GM19328 (cell line): ENCODE results near the gene POU2F2.

ENCODE experiments used
- ATAC-seq: cut with Tn5 transposase; IDR thresholded peaks from one replicate; pipeline ENCODE4 v1.9.1; 2021; ENCODE audit warnings: mild to moderate bottlenecking, moderate library complexity; ENCODE audit not compliant: unreplicated experiment

The POU2F2 gene

GRCh38 chr19:42132030-42132628, at the start of gene POU2F2:
Gene POU2F2, minus strand, starts transcription at chr19:42132446. Its CDS starts 35 bp downstream, at chr19:42132411.
- no peak for ATAC-seq

GRCh38 chr19:42178791-42179674, 46.8 kb upstream of the POU2F2 start:
- ATAC-seq = no peak

- ATAC-seq = no peak
Measured at GRCh38 chr19:42177686-42178019, 45.4 kb upstream of the POU2F2 start.

- ATAC-seq = no peak
Measured at GRCh38 chr19:42176990-42177685, 44.9 kb upstream of the POU2F2 start.

- no peak for ATAC-seq
Measured at GRCh38 chr19:42176649-42176989, 44.4 kb upstream of the POU2F2 start.

- ATAC-seq = no peak
Measured at GRCh38 chr19:42175952-42176648, 43.9 kb upstream of the POU2F2 start.

GRCh38 chr19:42174958-42175734, 42.9 kb upstream of the POU2F2 start:
- no peak for ATAC-seq

GRCh38 chr19:42174188-42174587, 41.9 kb upstream of the POU2F2 start:
- ATAC-seq = no peak

GRCh38 chr19:42173695-42174094, 41.4 kb upstream of the POU2F2 start:
- ATAC-seq = no peak

GRCh38 chr19:42172261-42172660, 40.0 kb upstream of the POU2F2 start:
- no peak for ATAC-seq

- ATAC-seq = no peak
Measured at GRCh38 chr19:42170715-42171114, 38.5 kb upstream of the POU2F2 start.

GRCh38 chr19:42169486-42170413, 37.5 kb upstream of the POU2F2 start:
- no peak for ATAC-seq

- ATAC-seq = no peak
Measured at GRCh38 chr19:42168206-42168605, 36.0 kb upstream of the POU2F2 start.

GRCh38 chr19:42166316-42166715, 34.1 kb upstream of the POU2F2 start:
- no peak for ATAC-seq

- ATAC-seq = no peak
Measured at GRCh38 chr19:42165146-42165545, 32.9 kb upstream of the POU2F2 start.

- ATAC-seq = no peak
Measured at GRCh38 chr19:42161616-42162263, 29.5 kb upstream of the POU2F2 start.

- no peak for ATAC-seq
Measured at GRCh38 chr19:42159942-42160341, 27.7 kb upstream of the POU2F2 start.

- ATAC-seq = no peak
Measured at GRCh38 chr19:42158926-42159325, 26.7 kb upstream of the POU2F2 start.

GRCh38 chr19:42156571-42156970, 24.3 kb upstream of the POU2F2 start:
- ATAC-seq = no peak
